HepG2 (cell line): ENCODE results near the gene C16orf86. TPM values are rescaled to one million over a fixed set of nuclear protein-coding genes. Genes with fewer than 3 reads are reported as not detected.
A peak's percentile ranks its signal among the peaks of the same experiment; 100 is the strongest.

Experiments used
- BCL3 ChIP-seq: sonication (generic); formaldehyde crosslinking; IDR thresholded peaks from 2 replicates; pipeline ENCODE4 v1.5.1; 2020; ENCODE audit warnings: mild to moderate bottlenecking, missing genetic modification reagents, moderate library complexity
- ELK4 ChIP-seq: sonication (generic); formaldehyde crosslinking; IDR thresholded peaks from 2 replicates; pipeline ENCODE4 v1.9.0; 2021; ENCODE audit warnings: missing genetic modification reagents, borderline replicate concordance
- FOXO4 ChIP-seq: sonication (generic); formaldehyde crosslinking; conservative IDR thresholded peaks from 2 replicates; pipeline ENCODE4 v1.8.1; 2023; ENCODE audit warnings: missing genetic modification reagents
- HIC2 ChIP-seq: sonication (generic); formaldehyde crosslinking; IDR thresholded peaks from 2 replicates; pipeline ENCODE4 v1.9.0; 2022; ENCODE audit warnings: low read depth, missing genetic modification reagents
- JARID2 ChIP-seq: sonication (generic); formaldehyde crosslinking; IDR thresholded peaks from 2 replicates; pipeline ENCODE4 v1.8.1; 2023; ENCODE audit warnings: missing genetic modification reagents, inconsistent platforms; ENCODE audit not compliant: insufficient replicate concordance
- JUNB ChIP-seq: sonication (generic); formaldehyde crosslinking; IDR thresholded peaks from 2 replicates; pipeline ENCODE4 v1.8.0; 2022; ENCODE audit warnings: missing genetic modification reagents, mild to moderate bottlenecking, borderline replicate concordance
- MLXIP ChIP-seq: sonication (generic); formaldehyde crosslinking; IDR thresholded peaks from 2 replicates; pipeline ENCODE4 v1.9.0; 2021; ENCODE audit warnings: missing genetic modification reagents, borderline replicate concordance
- MYNN ChIP-seq: sonication (generic); formaldehyde crosslinking; IDR thresholded peaks from 2 replicates; pipeline ENCODE4 v1.4.0; 2020; ENCODE audit warnings: mild to moderate bottlenecking, low read depth, missing genetic modification reagents
- RFXAP ChIP-seq: sonication (generic); formaldehyde crosslinking; IDR thresholded peaks from 2 replicates; pipeline ENCODE4 v1.4.0; 2020; ENCODE audit warnings: missing genetic modification reagents, borderline replicate concordance
- SOX13 ChIP-seq, 3 experiments: fragments of 450-650 bp in 1 of 3; sonication (generic) in 1 of 3; formaldehyde crosslinking in 1 of 3; IDR thresholded peaks in 2 of 3; conservative IDR thresholded peaks in 1 of 3; 2 replicates each; pipeline versions ENCODE4 v1.5.0 to v1.6.1; 2016 to 2020; ENCODE audit warnings: antibody characterized with exemption in 1 of 3, mild to moderate bottlenecking in 1 of 3, missing compliant biosample characterization in 1 of 3, missing genetic modification reagents in 1 of 3, moderate library complexity in 1 of 3
- SP4 ChIP-seq: sonication (generic); formaldehyde crosslinking; IDR thresholded peaks from 2 replicates; pipeline ENCODE4 v1.8.1; 2023; ENCODE audit warnings: mild to moderate bottlenecking, missing genetic modification reagents
- THYN1 ChIP-seq: sonication (generic); formaldehyde crosslinking; IDR thresholded peaks from 2 replicates; pipeline ENCODE4 v1.8.1; 2023; ENCODE audit warnings: low read depth, mild to moderate bottlenecking, moderate library complexity, missing genetic modification reagents, borderline replicate concordance
- YEATS4 ChIP-seq: sonication (generic); formaldehyde crosslinking; IDR thresholded peaks from 2 replicates; pipeline ENCODE4 v1.4.0; 2020; ENCODE audit warnings: missing genetic modification reagents, borderline replicate concordance
- ZBTB42 ChIP-seq: sonication (generic); formaldehyde crosslinking; IDR thresholded peaks from 2 replicates; pipeline ENCODE4 v1.5.0; 2020; ENCODE audit warnings: mild to moderate bottlenecking, missing genetic modification reagents
- ZFYVE20 ChIP-seq: sonication (generic); formaldehyde crosslinking; IDR thresholded peaks from 2 replicates; pipeline ENCODE4 v1.8.0; 2023; ENCODE audit warnings: low read depth, mild to moderate bottlenecking, moderate library complexity, missing genetic modification reagents, borderline replicate concordance
- ZMAT5 ChIP-seq: sonication (generic); formaldehyde crosslinking; IDR thresholded peaks from 2 replicates; pipeline ENCODE4 v1.5.0; 2020; ENCODE audit warnings: mild to moderate bottlenecking, low read depth, missing genetic modification reagents, borderline replicate concordance
- ZNF12 ChIP-seq: sonication (generic); formaldehyde crosslinking; IDR thresholded peaks from 2 replicates; pipeline ENCODE4 v1.5.0; 2020; ENCODE audit warnings: missing genetic modification reagents
- ZNF143 ChIP-seq: sonication (generic); formaldehyde crosslinking; IDR thresholded peaks from 2 replicates; pipeline ENCODE4 v1.4.0; 2020; ENCODE audit warnings: missing genetic modification reagents
- ZNF296 ChIP-seq: sonication (generic); formaldehyde crosslinking; conservative IDR thresholded peaks from 2 replicates; pipeline ENCODE4 v1.5.0; 2020; ENCODE audit warnings: mild to moderate bottlenecking, missing genetic modification reagents
- ZNF367 ChIP-seq: sonication (generic); formaldehyde crosslinking; IDR thresholded peaks from 2 replicates; pipeline ENCODE4 v1.4.0; 2020; ENCODE audit warnings: missing genetic modification reagents, borderline replicate concordance
- polyA plus RNA-seq, 8 experiments: library from polyadenylated mRNA; depleted of rRNA in 3 of 8; stranded (reverse) in 7 of 8; unstranded in 1 of 8; fragments of >200 nt; fragmentation: Illumina TruSeq in 4 of 8; extraction: Trizol in 4 of 8; gene quantifications; 2 replicates each; pipeline versions ENCODE4 v1.2.1 to v1.2.3, GENCODE V29; 2011 to 2016; ENCODE audit warnings: low read depth in 4 of 8, missing spikeins in 1 of 8, mixed read lengths in 1 of 8; ENCODE audit not compliant: insufficient read depth in 1 of 8
- total RNA-seq, 5 experiments: library from RNA; depleted of rRNA; stranded (reverse); fragments of >200 nt; fragmentation: Illumina TruSeq; extraction: Trizol; gene quantifications; 2 replicates each; pipeline ENCODE4 v1.2.3, GENCODE V29; 2016; ENCODE audit warnings: low read depth in 1 of 5

C16orf86 gene
- total and polyA plus RNA-seq, 2 of the 13 experiments (the other 11 are each of a cell fraction or from before 2014, with no cell fraction given): 1.5 to 3.1 TPM

- no peak for TF ChIP-seq BCL3 (CRISPR knock-in tag)
- TF ChIP-seq THYN1 (CRISPR knock-in tag): no peak
- TF ChIP-seq ZNF367 (CRISPR knock-in tag): no peak
- TF ChIP-seq ZNF143: no peak
- TF ChIP-seq ELK4 (CRISPR knock-in tag): no peak
- no peak for TF ChIP-seq ZMAT5 (CRISPR knock-in tag)
- peak; percentile 82 for TF ChIP-seq SP4 (CRISPR knock-in tag)
- no peak for TF ChIP-seq ZFYVE20 (CRISPR knock-in tag)
- TF ChIP-seq JUNB (CRISPR knock-in tag): no peak
- TF ChIP-seq ZNF296 (CRISPR knock-in tag): no peak
- no peak for TF ChIP-seq MYNN (CRISPR knock-in tag)
- no peak for TF ChIP-seq MLXIP (CRISPR knock-in tag)
- TF ChIP-seq ZNF12 (CRISPR knock-in tag): no peak
- TF ChIP-seq HIC2 (CRISPR knock-in tag): 0 out of 2 replicates have a peak, but pooled peaks have one; percentile 7
- no peak for TF ChIP-seq YEATS4 (CRISPR knock-in tag)
- no peak for TF ChIP-seq RFXAP (CRISPR knock-in tag)
- no peak for TF ChIP-seq FOXO4 (CRISPR knock-in tag)
- TF ChIP-seq ZBTB42 (CRISPR knock-in tag): 0 out of 2 replicates have a peak, but pooled peaks have one; percentile 31
- TF ChIP-seq SOX13 (IDR thresholded peaks at IDR 0.05): no peak
- peak in 1 of 2 experiments; percentile 16; a peak in 1 of 4 replicates for TF ChIP-seq SOX13 (CRISPR knock-in tag; conservative IDR thresholded peaks at IDR 0.05 in 1 of 2, IDR thresholded peaks at IDR 0.05 in 1 of 2)
- peak; percentile 58 for TF ChIP-seq JARID2 (CRISPR knock-in tag)
These were observed 6.0 kb upstream of the C16orf86 start, which contains the start of gene PARD6A (continued) for GRCh38 chr16:67660564-67661028.
